Gastrocnemius medialis (tissue), 4 donors: ENCODE results near the gene OR4D11. TPM values are rescaled to one million over a fixed set of nuclear protein-coding genes. Genes with fewer than 3 reads are reported as not detected.
"Not testable (repeated sequence)": the region's sequence is repeated elsewhere in the genome, so short reads cannot be mapped to it uniquely, and the experiment has no call there.

ENCODE experiments used
- ATAC-seq, 2 donors: fragments of 150-250 bp; one replicate each; pipeline ENCODE4 v1.9.1; 2016
- DNase-seq, 2 donors: peaks; one replicate each; pipeline ENCODE4 v3.0.0-alpha.2; 2019
- H3K27ac ChIP-seq, 4 donors: fragments of 200-600 bp; sonication (generic); 1 replicate in 1 of 4; 2 replicates in 3 of 4; pipeline ENCODE4 v1.5.1; 2016 to 2018; ENCODE audit warnings: mild to moderate bottlenecking in 2 of 4, moderate library complexity in 1 of 4
- H3K27me3 ChIP-seq, 3 donors: fragments of 200-600 bp; sonication (generic) in 2 of 3; 1 replicate in 1 of 3; 2 replicates in 2 of 3; pipeline versions ENCODE4 v1.5.1 to v1.6.0; 2016 to 2019; ENCODE audit warnings: mild to moderate bottlenecking in 1 of 3, moderate library complexity in 1 of 3
- H3K36me3 ChIP-seq, 2 donors: fragments of 200-600 bp; sonication (generic) in 1 of 2; one replicate each; pipeline ENCODE4 v1.5.1; 2017 to 2018
- H3K4me1 ChIP-seq, 2 donors: fragments of 200-600 bp; sonication (generic) in 1 of 2; one replicate each; pipeline ENCODE4 v1.5.1; 2016 to 2017; ENCODE audit warnings: mild to moderate bottlenecking in 2 of 2
- H3K4me3 ChIP-seq, 4 donors: fragments of 200-600 bp; sonication (generic) in 3 of 4; 1 replicate in 1 of 4; 2 replicates in 3 of 4; pipeline ENCODE4 v1.5.1; 2016 to 2019; ENCODE audit warnings: mild to moderate bottlenecking in 2 of 4
- H3K9me3 ChIP-seq, 3 donors: fragments of 200-600 bp; sonication (generic) in 2 of 3; 1 replicate in 1 of 3; 2 replicates in 2 of 3; pipeline ENCODE4 v1.5.1; 2016 to 2019
- POLR2A ChIP-seq, 2 donors: fragments of 450-650 bp; IDR thresholded peaks; one replicate each; pipeline ENCODE4 v1.6.1; 2017; ENCODE audit warnings: antibody characterized with exemption in 2 of 2, mild to moderate bottlenecking in 2 of 2, moderate library complexity in 2 of 2
- in situ Hi-C, 4 donors: fragments of 200-750 bp; cut with MboI; loops; one replicate each; pipeline versions ENCODE4 v1.15.0 to v1.8.0; 2017; ENCODE audit warnings: low sequenced_read_pairs in 4 of 4
- intact Hi-C: fragments of 100-400 bp; cut with DNase I; formaldehyde crosslinking; loops from one replicate; pipeline ENCODE4 v1.15.1; 2023; ENCODE audit warnings: low total_unique reads
- total RNA-seq, 4 donors: library from RNA; depleted of rRNA; stranded (reverse); fragments of >200 nt; gene quantifications; one replicate each; pipeline versions ENCODE4 v1.1.0 to v1.2.3, GENCODE V29; 2016
- TF ChIP-seq, protein P1 (sequence below), 5 experiments: fragments of 450-650 bp in 3 of 5; fragments of 200-600 bp in 2 of 5; sonication (generic) in 2 of 5; IDR thresholded peaks in 4 of 5; conservative IDR thresholded peaks in 1 of 5; 1 replicate in 4 of 5; 2 replicates in 1 of 5; pipeline ENCODE4 v1.5.1; 2016 to 2019; ENCODE audit warnings: antibody characterized with exemption in 5 of 5, mild to moderate bottlenecking in 3 of 5, moderate library complexity in 3 of 5

The OR4D11 gene
- total RNA-seq, 4 donors from 2014 or later = not detected

DNA sequence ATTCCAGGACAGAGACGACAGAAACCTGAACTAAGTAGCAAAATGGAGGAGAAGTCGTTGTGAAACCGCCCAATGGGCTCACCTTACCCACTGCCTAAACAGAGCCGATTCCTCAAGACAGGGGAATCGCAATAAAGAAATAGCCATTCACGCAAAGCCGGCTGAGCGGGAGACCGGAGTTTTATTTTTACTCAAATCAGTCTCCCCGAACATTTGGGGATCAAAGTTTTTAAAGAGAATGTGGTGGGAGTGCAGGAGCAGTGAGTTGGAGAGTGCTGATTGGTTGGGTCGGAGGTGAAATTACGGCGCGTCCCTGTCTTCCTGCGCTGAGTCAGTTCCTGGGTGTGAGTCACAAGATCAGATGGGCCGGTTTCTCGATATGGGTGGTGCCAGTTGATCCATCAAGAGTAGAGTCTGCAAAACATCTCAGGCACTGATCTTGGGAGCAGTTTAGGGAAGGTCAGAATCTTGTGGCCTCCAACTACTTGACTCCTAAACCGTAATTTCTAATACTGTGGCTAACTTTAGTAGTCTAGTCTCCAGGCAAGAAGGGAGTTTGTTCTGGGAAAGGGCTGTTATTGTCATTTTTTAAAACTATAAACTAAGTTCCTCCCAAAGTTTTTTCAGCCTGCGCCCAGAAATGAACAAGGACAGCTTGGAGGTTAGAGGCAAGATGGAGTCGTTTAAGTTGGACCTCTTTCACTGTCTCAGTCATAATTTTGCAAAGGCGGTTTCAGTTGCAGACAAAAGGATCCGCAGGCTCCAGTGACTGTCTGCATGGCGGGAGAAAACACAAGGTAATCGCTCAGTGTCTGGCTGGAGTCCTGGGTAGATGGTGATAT is 42.0 kb downstream of the OR4D11 start:
- no peak for ATAC-seq
- intact Hi-C loops (loop anchor here (5.0 to 10.0 kb wide), 2 partner anchors 267 to 401 kb away; partner anchors contain the start of genes FAM111A and MRPL16), in situ Hi-C loops (loop anchor here in 1 of 4 donors (25.0 kb wide), 1 partner anchor 267 kb away; the partner anchor contains the start of gene MRPL16)
- no peak overlapping the region for H3K4me3 ChIP-seq
- H3K27ac ChIP-seq = no peak overlapping the region
- no peaks in the 10 kb centered on the region for H3K36me3 ChIP-seq
- H3K27me3 ChIP-seq = no peaks in the 10 kb centered on the region
- H3K9me3 ChIP-seq = no peaks in the 10 kb centered on the region
- DNase-seq = no peak
- no peak for TF ChIP-seq POLR2A (IDR thresholded peaks at IDR 0.05)
- TF ChIP-seq, protein P1, sequence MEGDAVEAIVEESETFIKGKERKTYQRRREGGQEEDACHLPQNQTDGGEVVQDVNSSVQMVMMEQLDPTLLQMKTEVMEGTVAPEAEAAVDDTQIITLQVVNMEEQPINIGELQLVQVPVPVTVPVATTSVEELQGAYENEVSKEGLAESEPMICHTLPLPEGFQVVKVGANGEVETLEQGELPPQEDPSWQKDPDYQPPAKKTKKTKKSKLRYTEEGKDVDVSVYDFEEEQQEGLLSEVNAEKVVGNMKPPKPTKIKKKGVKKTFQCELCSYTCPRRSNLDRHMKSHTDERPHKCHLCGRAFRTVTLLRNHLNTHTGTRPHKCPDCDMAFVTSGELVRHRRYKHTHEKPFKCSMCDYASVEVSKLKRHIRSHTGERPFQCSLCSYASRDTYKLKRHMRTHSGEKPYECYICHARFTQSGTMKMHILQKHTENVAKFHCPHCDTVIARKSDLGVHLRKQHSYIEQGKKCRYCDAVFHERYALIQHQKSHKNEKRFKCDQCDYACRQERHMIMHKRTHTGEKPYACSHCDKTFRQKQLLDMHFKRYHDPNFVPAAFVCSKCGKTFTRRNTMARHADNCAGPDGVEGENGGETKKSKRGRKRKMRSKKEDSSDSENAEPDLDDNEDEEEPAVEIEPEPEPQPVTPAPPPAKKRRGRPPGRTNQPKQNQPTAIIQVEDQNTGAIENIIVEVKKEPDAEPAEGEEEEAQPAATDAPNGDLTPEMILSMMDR (IDR thresholded peaks at IDR 0.05 in 4 of 5, conservative IDR thresholded peaks at IDR 0.05 in 1 of 5) = no peak
- H3K4me1 ChIP-seq = peaks cover 3 to 4% of the 10 kb centered on the region in 2 donors

- not testable (repeated sequence) for H3K27ac ChIP-seq, H3K9me3 ChIP-seq, H3K36me3 ChIP-seq, DNase-seq, H3K4me3 ChIP-seq, ATAC-seq, H3K27me3 ChIP-seq
- in situ Hi-C loops = loop anchor here in 1 of 4 donors (25.0 kb wide), 1 partner anchor 265 kb away; the partner anchor contains the start of gene MRPL16
- intact Hi-C loops = loop anchor here (5.0 to 10.0 kb wide), 2 partner anchors 265 to 403 kb away; partner anchors contain the start of genes FAM111A and MRPL16
- peaks cover 4 to 10% of the 10 kb centered on the region in 2 donors for H3K4me1 ChIP-seq
These were observed 44.4 kb downstream of the OR4D11 start for GRCh38 chr11:59547605-59548308.

GRCh38 chr11:59548309-59548656 is 44.9 kb downstream of the OR4D11 start:
- intact Hi-C loops = loop anchor here (5.0 to 10.0 kb wide), 2 partner anchors 264 to 403 kb away; partner anchors contain the start of genes FAM111A and MRPL16
- no peak for TF ChIP-seq POLR2A (IDR thresholded peaks at IDR 0.05)
- TF ChIP-seq, protein P1 (IDR thresholded peaks at IDR 0.05 in 4 of 5, conservative IDR thresholded peaks at IDR 0.05 in 1 of 5) = no peak
- H3K4me3 ChIP-seq = no peak overlapping the region
- no peak for DNase-seq
- in situ Hi-C loops = loop anchor here in 1 of 4 donors (25.0 kb wide), 1 partner anchor 264 kb away; the partner anchor contains the start of gene MRPL16
- no peaks in the 10 kb centered on the region for H3K9me3 ChIP-seq
- H3K27me3 ChIP-seq = no peaks in the 10 kb centered on the region
- peaks cover 4 to 10% of the 10 kb centered on the region in 2 donors for H3K4me1 ChIP-seq
- H3K27ac ChIP-seq = no peak overlapping the region
- no peaks in the 10 kb centered on the region for H3K36me3 ChIP-seq
- ATAC-seq = no peak

DNA sequence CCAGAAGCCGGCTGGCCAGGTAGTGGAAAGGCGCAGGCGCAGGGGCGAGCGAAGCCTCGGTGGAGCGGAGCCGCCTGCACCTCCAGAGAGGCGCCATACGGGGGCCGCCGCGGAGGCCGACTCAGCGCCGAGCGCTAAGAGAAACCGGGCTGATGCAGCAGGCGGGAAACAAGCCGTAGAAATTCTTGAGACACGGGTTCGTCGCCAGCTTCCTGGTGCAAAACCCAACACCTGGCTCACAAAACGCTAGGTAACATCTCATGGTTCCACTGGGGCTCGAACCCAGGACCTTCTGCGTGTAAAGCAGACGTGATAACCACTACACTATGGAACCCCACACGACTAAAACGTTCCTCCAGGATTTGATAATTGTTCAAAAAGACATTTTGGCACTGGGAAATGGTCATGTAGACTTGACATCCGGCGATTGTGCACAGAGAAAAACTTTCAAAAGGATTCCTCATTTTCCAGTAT is 47.0 kb downstream of the OR4D11 start:
- H3K4me1 ChIP-seq = peaks cover 4 to 10% of the 10 kb centered on the region in 2 donors
- in situ Hi-C loops (no loop called here), intact Hi-C loops (loop anchor here (2.0 to 5.0 kb wide), 3 partner anchors 64 to 207 kb away; partner anchors contain the start of genes OSBP, PATL1 and STX3)
- H3K27me3 ChIP-seq = no peaks in the 10 kb centered on the region
- H3K9me3 ChIP-seq = no peaks in the 10 kb centered on the region
- no peaks in the 10 kb centered on the region for H3K36me3 ChIP-seq
- H3K27ac ChIP-seq = peak overlapping the region; percentile 73 to 84 (median 78)
- H3K4me3 ChIP-seq = peak overlapping the region; percentile 62 to 75 (median 67)
- DNase-seq = peak; percentile 50 to 67
- ATAC-seq = peak; percentile 71 to 73
- TF ChIP-seq, protein P1 (IDR thresholded peaks at IDR 0.05 in 4 of 5, conservative IDR thresholded peaks at IDR 0.05 in 1 of 5) = peak; percentile 30 to 63 (median 55)
- no peak for TF ChIP-seq POLR2A (IDR thresholded peaks at IDR 0.05)
